Activated T-helper 1 cell treated with Interleukin-2 at 50 U/mL for 16 hours (primary cell): ENCODE measurements around the gene SYT6.

ENCODE experiments used
- DNase-seq: peaks from one replicate; pipeline ENCODE4 v3.0.0-alpha.2; 2020; ENCODE audit warnings: low read depth

Gene SYT6

DNA sequence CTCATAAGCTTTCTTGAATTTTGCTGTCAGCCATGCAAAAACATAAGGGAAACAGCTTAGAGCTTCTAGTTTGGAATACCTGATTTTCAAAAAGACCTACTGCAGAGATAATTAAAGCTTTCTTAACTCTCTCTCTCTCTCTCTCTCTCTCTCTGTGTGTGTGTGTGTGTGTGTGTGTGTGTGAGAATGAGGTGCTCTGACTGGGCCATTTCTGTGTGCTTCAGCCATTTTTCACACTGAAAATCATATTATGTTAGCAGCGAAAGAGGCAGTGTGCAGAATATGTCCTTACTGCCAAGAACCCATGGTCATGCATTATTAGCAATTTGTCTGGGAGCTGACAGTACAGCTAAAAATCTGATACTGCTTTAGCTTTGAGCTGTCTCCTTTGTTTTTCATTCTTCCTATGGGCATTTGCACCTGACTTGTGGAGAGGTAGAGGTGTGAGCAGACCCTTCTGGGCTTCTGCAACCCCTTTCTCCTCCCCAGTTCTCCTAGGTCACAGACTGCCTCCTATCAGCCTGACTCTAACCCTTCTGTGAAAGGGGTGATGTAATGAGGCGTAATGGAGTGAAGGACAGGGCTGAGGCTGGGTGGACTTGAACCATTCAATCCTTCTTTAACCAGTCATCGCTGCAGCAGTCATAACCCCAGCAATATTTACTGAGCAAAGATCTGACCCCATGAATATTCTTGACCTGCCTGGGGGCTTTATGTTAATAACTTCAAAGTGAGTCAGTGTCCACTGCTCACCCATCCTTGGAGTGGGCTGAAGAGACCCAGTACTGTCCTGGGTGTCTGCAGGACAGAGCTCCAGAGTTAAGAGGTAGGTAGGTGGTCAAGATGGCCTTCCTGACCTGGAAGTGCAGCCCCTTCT, 61.2 kb downstream of the SYT6 start:
- DNase-seq, result no peak

DNA sequence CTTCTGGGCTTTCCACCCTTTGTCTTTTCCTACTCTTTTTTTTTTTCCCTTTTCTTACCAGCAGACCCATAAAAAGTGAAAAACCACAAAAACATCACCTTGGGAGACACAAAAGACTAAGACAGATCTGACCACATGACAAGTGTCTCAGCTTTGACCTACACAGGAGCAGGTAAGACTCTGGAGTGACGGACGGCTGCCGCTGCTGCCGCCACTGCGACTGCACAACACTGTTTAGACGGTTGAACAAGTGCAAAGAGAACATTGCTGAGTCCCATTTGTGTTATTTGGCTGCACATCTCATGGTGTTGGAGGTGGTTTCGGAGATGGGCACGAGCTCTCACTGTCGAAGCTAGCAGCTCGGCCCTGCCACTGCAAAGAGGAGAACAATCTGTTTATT, 62.0 kb downstream of the SYT6 start:
- no peak for DNase-seq

DNA sequence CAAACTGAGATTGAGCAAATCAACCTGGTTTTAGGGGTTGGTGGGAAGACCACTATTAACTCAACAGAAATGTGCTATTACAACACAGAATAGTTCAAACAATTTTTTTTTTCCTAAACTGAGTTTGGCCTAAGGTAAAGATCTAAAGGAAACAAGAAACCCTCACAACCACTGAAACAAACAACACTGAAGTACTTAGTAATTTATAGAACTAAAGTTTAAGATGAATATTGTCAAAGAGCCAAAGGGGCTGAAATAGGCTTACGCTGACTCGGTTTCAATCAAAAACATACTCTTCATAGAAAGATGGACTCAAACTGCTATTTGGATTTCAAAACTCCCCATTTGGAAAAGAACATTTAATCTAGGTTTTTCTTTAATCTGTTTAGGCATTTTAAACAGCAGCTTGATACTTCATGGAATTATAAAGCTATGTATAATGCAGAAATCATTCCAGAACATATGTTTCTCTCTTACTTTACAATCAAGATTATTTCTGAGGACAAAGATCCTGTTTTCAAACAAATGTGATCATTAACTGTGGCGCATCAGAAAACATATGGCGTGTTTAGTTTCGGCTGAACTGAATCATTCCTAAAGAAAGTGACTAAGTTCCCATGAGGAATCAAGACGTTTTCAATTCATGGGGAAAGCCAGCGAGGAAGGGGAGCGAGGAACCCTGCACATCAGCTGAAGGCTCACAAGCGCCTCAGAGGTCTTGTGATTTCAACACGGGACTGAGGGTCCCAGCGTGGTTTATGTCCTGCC, 62.7 kb downstream of the SYT6 start:
- DNase-seq, result no peak

DNA sequence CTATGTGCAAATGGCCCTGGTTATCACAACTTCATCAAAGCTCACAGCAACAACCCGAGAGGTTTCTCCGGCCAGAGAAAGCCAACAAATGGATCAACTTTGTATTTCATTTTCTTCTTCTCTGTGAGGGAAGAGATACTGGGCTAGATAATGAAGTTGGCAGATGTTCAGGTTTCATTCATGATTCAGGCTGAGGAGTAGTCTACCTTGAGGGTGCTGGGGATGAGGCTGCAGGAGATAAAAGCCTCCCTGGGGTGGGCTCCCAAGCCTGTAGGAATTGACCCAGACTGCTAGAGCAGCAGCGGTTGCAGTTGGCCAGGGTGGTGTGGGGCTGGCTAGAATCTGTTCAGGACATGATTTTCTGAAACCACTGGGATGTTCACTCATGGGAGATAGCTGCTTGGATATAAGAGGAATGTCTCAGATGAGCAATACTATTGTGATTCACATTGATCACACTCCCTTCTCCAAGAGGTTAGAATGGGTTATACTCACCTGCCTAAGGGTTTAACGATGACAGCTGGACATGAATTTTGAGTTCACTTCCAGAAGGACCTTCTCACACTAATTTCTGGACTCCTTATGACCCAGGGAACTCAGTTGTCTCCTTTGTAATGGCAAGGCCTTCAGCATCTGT, 64.0 kb downstream of the SYT6 start:
- DNase-seq, result no peak

DNA sequence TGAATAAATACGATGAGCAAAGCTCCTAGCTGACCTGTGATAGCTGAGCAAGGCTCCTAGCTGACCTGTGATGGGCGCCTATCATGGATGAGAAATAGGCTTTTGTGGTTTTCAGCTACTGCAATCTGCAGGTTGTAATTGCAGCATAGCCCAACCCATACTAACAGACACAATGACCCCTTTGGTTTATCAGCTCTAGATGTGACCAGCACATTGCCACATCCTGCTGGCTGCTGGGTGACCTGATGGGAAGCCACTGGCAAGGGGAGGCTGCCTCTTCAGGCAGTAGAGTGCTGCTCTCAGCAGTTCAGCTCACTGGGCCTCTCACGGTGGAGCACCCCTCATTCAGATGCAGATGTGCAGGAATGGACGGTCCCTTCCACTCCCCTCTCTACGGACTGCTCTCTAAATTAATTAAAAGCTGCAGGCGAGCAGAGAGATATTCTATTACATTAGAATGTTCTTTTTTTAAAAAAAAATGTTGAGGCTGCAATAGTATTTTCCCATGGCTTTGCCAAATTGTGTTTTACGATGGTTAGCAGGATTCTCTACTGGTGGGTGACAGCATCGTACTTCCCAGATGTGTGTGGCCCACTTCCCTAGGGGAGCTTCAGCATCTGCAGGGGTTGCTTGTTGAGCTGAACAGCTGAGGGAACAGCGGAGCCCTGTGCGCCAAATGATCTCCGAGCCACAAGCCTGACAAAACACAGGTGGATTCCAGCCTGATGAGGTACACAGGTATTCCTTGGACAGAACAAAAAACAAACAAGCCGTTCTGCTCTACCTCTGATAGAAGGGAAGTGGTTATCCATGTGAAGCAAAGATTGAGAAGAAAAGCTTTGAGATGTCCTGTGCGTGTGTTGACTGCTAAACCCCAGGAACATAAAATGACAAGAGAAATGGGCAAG, 65.0 kb downstream of the SYT6 start:
- no peak for DNase-seq

DNA sequence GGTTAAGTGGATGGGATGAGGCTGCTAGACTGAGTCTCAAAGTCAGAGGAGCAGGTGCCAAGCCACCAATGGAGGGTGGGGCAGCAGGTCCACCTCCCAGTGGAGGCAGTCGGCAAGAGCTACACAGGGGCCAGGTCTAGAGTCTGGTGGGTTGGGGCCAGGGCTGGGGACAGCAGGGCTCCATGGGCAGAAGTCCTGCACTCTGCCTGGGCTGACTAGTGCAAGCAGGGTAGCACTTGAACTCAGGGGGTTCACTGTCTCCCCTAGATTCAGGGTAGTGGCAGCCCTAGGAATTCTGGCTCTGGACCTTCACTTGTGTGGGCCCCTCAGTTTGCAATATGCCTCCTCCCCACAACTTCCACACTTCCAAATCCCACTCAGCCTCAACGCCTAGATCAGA, 66.2 kb downstream of the SYT6 start:
- DNase-seq, result no peak

DNA sequence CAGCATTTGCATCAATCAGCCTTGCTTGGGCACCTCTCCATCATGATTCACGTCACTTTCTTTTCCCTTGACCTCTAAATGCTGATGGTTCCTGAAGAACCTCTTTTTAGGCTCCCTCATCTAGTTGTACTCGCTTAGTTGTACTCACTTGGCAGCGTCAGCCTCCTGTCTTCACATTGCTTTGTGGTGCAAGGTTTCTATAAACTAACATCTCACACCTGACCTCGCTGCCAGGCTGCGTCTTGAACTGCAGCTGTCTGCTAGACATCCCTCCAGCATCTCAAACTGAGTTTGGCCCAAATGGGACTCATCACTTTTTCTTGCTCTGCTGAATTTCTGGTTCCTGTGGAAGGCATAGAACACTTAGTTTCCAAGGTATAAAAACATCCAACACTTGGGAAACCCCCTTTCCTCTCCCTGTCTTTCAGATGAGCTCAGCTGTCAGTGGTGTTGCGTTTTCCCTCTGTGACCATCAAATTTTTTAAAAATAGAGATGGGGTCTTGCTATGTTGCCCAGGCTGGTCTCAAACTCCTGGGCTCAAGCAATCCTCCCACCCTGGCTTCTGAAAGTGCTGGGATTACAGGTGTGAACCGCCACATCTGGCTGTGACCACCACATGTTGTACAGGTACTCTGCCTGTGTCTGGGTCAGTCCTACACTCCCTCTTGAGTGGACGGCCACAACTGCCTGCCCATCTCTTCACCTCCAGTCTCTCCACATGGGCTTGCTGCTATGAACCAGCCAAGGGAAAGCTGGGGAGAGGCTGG, 66.9 kb downstream of the SYT6 start:
- DNase-seq, result no peak

DNA sequence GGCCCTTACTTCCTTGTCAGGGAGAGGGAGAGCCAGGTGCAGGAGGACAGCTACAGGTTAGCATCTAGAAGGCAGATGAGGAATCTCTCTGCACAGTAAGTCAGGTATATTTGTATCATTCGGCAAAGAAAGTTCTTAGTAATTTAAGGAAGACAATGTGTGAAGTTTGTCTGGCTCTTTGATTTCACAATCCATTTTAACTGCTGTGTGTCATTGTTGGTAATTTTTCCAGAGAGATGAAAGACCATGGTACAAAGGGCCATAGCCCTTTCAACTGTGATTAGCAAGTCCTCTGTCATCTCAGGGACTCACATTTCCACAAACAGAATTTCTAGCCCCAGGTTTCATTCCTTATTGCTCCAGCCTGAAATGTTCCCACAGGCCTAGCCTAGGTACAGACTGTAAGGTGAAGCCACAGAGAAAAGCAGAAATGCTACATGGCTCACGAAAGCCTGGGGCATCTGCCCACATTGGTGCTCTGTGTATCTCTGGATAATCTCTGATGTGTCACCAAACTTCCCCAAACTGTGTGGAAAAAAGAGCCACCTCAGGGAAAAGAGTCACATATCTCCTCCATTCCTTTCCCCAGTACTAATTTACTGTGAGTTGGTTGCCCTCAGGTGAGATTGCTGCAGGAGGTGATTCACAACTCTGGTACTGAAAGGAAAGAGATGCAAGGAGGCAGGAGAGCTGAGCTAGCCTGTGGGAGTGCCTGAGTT, 70.6 kb downstream of the SYT6 start:
- DNase-seq, result no peak

DNA sequence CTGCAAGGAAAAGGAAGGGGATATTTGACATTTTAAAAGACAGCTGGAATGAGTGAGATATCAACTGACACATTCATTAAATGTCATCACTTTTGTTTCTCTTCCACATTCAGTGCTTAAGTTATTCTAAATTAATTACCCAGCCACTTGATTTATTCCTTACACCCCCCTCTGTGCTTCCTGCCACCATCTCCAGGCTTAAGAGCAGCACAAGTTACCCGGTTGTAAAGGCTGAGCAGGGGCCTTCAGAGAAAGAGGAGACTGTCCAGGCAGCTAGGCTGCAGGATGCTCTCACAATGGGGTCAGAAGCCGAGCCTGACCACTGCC, 71.4 kb downstream of the SYT6 start:
- DNase-seq, result no peak

DNA sequence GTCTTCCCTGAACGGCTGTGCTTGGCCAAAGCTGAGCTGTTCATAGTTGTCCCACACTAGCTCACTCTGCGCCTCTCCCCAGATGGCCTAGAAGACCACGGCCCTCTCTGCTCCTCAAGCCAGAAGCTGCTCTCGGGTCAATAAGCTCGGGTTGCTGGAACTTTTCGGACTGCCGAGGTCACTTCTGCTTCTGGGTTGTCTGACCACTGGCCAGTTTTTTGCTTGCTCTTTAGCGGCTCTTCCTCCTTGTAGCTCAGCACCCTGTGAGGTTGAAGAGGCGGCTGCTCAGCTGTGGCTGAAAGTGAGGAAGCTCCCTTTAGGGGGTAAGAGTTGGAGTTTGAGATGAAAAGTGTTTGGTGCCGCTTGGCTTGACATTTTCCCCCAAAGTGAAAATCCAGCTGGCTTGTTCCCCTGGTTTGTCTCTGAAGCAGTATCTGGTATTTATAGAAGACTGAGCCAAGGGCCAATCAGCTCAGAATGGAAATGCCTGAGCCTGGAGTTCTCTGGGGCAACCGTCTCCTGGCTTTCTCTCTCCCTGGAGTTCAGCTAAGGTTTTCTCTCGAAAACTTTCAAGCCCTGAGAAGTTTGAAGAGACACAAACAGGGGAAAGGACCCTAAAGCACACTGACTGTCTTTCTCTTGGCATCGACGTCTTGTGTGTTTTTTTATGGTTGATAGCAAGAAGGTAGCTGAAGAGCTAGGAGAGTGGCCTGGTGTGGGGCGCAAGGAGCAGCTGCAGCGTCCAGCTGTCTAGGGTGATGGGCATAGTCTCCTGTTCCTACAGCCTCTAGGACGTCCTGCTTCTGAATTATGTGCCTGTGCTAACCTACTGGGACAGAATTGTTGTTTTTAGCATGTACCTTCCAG, 72.0 kb downstream of the SYT6 start:
- no peak for DNase-seq

DNA sequence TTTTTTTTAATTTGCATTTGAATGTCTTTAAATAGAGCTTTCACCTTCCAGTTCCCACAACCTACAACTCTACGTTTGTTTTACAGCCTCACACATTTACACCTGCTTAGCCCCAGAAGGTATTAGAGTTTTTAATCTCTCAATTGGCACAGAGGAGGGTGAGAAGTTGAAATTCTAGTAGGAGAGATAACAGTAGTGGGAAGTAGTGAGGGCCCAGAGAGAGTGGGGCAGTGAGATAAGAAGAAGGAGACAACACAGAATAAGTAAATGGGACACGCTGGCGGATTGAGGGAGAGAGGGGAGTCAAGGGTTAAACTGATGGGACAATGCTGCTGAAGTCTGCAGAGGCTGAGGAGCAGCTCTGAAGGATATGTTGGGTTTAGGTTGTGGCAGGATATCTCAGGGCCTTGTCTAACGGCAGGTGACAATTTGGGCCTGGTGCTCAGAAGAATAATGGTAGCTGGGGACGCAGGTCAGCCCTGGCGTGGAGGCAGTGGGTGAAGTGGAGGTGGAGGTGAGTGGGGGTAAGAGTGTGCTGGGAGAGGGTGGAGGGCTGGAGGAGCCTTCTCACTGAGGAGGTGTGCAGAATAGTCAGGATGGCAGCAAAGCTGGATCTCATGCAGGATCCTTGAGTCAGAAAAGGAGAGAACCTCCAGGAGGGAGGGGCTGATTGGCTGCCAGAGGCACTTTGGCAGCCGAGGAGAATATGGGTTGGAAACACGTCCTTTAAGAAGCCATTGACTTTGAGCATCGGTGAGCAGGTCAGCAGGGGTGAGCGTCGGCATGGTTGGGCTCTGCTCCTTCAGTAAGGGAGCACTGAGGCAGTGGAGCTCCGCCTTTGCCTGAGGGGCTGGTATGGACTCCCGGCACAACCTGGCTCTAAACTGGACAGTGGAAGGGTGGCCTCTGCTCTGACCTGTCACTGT, 72.9 kb downstream of the SYT6 start:
- no peak for DNase-seq

DNA sequence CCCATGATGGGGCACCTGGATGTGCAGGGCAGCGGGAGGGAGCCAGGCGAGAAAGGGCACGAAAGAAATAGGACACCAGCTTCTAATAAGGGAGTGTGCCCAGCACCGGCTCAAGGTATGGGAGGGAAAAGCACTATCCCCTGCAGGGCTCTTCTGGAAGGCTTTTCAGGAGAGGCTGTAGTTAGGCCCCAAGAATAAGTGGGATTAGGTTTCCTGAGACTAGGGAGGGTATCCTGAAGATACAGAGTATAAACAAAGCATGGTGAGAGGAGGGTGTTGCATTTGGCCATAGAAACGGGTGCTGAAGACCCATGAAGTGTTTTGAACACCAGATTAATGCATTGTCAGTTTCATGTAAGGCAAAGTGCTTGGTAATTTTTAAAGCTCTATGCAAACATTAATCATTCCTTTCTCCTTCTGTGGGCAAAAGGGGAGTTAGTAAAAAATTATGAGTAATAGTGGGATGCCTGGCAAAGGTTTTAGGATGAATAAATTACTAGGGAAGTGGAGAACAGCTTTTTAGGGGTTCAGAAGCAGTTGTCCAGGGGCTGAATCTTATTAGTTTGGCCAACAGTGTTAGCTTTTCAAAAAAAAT, 74.0 kb downstream of the SYT6 start:
- no peak for DNase-seq

DNA sequence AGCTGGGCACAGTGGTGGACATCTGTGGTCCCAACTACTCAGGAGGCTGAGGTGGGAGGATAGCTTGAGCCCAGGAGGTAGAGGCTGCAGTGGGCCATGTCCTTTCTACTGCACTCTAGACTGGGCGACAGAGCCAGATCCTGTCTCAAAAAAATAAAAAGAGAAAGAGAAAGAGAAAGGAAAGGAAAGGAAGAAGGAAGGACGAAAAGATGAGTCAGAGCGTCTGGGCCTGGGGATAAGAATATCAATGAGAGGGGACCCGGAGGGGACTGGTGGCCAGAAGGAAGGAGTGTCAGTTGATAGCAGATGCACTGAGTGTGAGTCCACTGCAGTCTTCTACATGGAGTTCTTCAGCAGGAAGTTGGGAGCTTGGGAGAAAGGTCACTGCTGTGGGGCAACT, 75.6 kb downstream of the SYT6 start:
- DNase-seq, result no peak

DNA sequence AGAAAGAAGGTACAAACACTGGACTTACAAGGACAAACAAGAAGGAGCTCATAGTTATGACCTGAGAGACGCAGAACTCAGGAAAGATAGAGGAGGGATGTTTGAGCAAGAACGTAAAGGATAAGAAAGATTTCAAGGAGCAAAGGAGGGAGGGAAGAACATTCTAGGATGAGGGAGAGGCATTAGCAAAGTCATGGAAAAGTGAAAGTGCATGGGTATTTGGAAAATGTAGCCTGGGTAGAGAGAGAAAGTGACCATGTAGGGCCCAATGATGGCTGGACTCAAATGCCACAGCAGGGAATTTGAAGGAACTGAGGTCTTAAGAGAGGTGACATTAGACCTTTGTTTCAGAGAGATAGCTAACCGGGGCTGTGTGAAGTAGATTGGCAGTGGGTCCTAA, 76.5 kb downstream of the SYT6 start:
- no peak for DNase-seq

DNA sequence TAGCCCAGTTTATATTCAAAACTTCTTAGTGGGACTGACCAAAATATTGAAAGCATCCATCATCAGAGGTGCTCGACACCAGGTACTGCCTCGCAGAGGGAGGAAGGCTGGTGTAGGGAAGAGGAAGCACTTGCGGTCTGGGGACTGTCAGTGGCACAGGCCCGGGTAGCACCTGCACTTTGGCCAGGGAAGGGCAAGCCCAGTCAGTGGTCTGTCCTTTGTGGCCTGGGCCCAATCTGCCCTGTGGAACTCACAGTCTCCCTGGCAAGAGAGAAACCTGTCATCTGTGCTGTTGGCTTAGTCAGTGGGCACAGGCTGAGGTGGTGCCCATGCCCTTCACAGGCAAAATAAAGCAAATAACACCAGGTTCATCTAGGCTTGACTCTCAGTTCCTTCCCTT, 77.4 kb downstream of the SYT6 start:
- DNase-seq, result no peak

DNA sequence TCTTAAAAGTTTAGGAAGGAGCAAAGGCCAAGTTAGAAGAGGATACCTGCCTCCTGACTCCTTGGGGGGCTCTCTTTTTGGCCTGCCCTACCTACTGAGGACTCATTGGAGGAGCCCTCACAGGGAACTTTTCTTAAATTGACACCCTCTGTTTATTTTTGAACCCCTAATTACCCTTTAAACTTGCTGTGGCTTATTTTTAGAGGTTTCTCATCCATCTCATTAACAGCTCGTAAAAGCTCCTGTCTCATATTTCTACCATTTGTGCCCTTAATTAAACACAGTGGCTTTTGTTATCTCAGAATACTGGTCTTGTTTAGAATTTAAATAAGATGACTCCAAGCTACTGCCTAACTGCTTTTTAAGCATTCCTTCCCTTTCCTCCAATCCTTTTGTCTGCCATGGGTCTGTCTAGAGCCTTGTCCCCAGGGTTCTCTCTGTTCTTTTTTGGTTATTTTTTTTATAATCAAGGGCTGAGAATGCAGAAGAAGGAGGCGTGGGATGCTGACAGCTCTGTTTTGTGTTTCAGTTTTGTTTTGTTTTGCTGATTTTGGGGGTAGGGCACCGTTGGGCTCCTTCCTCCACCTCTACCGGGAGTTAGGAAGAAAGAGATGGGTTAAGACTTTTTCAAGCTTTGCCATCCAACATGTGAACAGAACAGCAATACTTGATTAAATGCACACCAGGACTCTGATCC, 78.0 kb downstream of the SYT6 start:
- no peak for DNase-seq

DNA sequence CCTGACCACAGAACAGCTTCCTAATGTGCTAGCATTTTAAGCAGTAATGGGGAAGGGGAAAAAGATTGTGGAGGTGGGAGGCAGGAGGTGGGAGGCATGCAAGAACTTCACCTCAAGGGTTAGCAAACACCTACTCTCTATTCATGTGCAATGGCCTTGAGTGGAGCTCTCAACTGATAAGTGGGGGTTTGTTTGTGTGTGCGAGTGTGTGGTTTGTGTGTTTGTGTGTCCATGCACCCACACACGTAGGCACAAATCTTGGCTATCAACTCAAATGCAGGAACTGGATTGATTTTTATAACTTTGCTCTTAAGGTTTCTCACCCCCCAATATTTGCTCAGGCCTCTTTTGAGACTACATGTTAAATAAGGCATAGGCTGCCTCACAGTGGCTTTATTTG, 78.6 kb downstream of the SYT6 start:
- no peak for DNase-seq

DNA sequence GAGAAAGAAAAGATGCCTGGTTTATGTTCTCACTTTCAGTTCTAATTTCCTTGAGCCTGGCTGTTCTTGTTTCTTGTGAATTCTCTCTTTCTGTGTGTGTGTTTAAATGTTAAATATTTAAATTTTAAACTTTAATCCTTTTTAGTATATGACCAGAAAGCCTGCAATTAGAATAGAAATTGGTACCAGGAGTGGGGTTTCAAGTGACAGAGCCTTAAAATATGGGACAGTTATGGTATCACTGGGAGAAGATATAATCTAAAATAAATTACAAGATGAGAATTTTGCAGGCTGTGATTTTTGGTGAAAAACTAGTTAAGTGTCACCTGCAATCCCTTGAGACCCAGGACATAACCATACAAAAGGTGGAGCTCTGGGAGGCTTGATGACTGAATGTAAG, 81.4 kb downstream of the SYT6 start:
- DNase-seq, result no peak
